ENCODE data around the gene CIRBP.

Gene CIRBP

DNA sequence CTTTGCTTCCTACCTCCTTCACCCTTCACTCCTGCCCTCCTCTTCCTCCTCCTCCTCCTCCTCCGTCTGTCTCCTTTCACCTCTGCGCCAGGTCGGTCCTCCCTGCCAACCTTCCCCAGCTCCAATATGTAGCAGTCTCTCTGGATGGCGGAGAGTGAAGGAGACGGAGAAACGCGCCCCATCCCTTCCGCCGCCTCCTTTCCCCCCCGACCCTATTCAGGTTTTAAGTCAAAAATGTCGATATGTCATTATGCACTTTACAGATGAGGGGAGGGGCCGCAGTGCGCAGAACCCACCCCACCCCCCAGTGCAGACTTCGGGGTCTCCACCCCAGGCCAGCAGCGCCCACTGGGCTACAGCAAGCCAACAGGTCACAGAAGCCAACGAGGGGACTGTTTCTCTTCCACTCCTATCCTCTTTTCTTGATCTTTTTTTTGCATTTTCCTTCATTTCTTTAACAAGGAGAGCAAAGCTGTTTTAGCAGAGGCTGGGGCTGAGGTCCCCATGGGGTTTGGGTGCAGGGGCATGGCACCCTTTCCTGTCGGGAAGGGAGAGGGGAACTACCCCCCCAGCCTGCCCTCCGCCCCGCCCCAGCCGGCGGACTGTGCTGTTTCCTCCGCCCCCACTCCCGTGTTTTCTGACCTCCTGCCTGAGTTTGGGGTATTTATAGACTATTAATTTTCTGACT lies 11.5 kb upstream of the CIRBP start:
- DNase-seq, result no peak

DNA sequence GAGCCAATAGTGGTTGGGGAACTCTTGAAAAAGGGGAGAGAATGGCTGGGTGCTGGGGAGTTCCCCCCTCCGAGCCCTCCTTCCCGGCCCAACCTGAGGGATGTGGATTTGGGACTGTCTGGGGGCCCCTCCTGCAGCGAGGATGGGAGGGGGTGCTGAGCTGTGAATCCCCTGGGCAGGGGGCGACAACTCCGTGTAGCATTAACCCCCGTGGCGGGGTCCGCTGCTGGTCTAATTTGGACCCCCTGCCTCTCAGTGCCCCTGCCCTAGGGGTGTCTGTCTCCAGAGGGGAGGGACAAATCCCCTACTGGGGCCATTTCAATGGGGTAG lies 11.0 kb upstream of the CIRBP start:
- DNase-seq, result no peak

DNA sequence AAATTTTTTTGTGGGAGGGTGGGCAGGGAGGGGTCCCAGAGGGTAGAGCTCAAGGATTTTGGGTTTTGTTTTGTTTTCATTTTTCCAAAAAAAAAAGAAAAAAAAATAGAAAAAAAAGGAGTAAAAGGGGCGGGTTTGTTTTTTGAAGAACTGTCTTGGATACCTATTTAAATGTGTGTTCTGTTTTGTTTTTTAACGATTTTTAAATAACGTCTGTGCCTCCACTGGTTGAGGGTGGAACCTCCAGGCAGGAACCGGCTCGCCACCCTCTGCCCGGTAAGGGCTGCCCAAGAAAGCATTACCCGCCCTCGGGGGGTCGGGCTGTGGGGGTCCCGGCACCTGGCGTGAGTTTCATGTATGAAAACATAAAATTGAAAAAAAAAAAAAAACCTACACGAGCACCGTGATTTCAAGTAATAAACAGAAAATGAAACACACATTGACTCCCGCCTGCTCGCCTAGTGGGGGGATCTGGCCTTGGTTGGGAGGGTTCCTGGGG lies 10.4 kb upstream of the CIRBP start:
- no peak for DNase-seq

DNA sequence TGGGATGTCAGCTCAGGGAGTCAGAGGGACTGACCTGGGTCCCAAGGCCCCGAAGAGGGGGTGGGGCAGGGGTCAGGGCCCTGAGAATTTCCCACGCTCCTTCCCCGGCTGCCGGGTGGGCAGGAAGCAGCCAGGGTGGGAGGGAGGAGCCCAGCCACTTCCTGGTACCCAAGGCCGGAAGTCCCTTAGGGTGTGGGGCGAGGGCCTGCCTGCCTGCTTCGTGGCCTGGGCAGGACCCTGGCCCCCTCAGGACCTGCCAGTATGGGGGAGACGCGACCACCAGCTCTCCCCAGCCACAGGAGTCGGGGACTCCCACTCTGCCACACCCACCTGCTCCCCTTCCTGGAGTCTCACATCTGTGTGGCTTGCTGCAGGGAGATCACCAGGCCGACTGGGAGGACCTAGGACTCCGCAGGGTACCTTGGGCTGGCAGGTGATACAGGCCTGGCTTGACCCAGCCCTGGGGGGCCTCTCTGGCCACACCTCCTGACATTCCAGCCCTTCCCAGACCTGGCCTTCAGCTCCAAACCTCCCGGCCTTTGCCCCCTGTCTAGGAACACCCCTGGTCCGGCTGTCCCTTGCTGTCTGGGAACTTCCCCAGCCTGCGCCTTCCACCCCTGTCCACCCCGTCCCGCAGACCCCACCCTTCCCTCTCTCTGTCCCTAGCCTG lies 9.8 kb upstream of the CIRBP start:
- no peak for DNase-seq

DNA sequence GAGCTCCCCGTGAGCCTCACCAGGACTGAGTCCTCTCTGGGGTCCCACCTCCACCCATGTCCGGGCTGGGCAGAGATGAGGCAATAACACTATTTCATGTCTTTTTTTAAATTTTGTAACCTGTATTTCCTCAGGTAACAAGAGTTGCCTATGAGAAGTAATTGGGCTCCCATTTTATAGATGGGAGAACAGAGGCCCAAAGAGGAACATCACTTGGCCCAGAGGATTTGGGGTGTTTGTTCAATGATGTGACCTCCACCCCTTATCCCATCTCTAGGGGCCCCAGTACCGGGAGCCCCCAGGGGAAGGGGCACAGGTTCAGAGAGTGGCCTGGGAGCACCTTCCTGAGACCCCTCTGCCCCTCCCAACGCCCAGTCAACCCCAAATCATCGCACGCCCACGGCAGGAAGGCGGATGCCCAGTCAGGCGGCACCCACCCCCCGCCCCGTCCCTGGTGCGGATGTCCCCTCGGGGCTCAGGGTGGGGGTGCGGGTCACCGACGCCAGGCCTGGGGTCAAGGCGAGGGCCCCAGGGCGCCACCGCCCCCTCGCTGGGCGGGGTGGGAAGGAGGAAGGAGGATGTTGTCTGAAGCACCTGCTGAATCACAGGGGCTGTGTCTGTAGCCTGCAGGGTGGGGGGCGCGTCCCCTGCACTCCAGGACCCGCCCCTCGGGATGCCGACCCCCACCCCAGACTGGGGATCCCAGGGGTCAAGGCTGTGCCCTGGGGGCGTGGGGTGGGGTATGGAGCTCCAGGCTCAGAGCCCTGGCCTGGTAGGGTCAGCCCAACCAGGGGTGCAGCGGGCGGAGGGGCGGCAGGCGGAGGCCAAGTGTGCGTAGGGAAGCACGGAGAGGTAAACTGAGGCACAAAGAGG lies 9.0 kb upstream of the CIRBP start:
- DNase-seq, result no peak

DNA sequence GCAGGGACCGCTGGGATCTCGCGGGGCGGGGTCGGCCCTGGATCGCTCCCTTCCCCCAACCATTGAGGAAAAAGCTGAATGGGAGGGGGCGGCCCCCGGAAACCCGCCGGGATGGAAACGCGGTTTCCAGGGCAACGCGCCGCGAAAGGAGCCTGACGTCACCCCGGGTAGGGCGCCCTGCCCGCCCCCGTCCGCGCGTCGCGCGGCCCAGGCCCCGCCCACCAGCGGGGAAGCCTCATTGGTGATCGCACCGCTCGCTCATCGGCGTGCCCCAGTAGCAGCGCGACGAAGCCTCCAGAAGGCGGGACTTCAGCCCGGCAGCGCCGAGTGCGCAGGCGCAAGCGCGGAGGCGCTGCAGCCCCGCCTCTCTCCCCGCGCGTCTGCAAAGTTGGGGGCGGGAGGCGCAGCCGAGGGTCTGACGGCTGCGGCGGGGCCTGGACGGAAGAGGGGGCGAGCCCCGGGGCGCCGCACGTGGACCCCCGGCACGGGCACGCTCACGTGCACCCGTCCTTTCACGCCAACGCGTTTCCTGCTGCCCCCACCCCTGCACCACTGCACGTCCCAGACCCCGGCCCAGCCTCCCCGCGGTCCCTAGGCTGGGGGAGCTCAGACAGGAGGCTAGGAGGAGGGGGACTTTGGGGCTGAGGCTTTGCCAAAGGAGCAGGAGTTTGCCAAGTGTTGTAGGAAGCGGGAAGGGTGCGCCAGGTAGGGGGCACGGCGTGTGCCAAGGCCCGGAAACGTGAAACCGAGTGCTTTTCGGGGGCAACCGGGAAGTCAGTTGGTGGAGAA lies 8.2 kb upstream of the CIRBP start:
- DNase-seq, result peak; percentile 97

DNA sequence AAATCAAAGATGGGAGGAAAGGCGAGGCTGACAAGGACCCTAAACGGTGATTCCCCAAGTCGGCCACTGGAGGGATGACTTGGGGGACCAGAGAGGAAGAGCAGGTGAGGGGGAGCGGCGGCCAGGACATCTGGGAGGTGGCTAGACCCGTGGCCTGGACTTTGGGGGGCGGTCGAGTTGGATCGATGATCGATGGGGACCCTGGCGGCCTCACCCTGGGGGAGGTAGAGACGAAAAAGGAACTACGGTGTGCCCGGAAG lies 7.7 kb upstream of the CIRBP start:
- DNase-seq, result no peak

DNA sequence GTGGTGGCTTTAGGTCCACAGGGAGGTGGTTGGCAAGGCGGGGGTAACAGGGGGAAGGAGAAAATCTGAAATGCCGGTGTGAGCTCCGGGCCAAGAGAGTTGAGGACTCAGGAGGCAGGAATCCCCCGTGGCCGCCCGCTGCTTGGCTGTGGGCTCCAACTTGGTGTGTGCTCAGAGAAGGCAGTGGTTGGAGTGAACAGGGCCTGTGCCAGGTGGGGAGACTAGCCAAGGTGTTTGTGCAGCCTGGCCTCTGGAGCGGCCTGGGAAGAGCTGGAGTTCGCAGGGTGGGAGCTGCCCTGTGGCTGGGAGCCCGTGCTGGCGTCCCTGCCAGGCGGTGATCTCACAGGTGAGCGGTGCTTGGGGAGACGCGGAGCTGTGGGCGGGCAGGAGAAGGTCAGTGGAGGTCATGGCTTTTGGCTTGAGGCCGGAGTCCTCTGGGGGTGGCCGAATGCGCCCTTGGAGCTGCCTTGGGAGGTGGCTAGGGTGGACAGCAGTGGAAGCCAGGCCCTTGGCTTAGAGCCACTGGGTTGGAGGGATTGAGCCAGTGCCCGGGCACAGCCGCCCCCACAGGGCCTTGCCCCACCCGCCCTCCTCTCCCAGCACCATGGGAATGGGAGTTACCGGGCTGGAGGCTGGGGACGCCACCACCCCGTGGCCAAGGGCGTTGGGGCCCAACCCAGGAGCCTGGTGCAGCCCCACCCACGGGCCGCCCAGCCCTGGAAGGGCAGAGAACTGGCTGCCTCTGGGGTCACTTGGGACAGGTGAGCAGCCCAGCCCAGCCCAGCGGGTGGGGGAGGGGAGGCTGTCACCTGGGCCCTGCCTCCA lies 7.1 kb upstream of the CIRBP start:
- no peak for DNase-seq

DNA sequence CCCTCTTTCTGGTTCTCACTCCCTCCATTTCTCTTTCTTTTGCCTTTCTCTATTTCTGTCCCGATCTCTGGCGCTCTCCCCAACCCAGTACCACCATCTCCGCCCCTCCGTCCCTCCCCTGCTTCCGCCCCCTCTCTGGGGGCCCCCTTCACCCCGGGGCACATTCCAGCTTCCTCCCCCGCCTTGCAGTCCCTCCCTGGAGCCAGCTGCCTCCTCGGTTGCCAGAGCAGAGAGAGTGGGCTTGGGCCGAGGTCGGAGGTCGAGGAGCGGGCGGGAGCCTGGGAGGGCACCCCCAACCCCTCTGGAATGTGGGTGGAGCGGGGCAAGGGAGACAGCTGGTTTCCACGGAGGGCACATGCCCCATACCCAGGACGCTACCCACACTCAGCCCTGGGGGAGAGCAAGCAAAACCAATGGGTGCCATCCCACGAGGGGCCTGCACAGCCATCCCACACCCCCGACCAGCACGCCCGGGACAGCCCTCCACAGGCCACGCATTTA lies 6.5 kb upstream of the CIRBP start:
- no peak for DNase-seq

DNA sequence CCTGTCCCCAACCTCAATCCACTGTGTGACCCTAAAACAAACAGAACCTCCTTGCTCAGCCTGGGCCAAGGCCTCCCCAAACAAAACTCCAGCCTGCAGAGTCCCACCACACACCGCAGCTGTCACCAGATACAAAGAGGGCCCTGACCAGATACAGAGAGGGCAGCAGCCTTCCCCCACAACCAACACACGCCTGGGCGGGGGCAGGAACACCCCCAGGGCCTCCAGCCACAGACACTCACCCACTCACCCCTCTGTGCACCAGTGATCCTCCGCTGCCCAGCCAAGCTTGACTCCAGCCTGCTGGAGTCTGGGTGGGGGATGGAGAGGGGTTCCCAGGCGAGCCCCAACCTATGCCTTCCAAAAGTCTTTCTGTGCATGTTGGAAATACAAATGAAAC lies 5.9 kb upstream of the CIRBP start:
- DNase-seq, result no peak

DNA sequence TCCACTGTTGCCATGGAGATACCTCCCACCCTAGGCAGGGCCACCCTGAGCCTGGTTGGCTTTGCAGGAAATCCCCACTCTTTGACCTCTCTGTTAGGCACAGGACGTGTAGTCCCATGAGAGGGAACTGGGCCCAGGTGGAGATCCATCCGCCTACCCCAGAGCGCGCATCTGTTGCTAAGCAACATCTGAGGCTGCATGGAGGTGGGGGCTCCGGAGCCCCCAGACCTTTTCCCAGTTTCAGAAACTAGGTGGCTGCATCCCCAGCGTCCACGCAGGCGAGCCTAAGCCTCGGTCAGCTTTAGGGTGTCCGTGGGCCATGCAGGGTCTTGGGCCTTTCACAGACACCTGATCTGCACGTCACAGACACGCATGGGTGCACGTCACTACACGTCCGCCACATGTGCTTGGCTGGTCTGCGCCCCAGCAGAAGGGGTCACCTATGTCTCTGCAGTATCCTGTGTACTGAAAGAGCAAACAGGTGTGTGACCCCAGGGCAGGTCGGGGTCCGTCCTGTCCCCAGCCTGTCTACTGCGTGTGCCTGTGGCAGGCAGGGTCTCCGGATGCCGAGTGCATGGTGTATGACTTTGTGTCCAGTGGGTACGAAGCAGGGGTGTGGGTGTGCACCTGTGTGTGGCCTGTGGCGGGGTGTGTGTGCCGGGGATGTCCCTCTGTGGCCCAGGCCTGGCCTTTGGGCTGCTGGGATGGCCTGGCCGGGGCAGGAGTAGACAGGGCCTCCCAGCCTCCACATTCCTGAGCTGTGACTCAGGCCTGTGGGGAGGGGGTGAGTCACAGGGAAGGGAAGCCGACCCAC lies 4.1 kb upstream of the CIRBP start:
- no peak for DNase-seq

DNA sequence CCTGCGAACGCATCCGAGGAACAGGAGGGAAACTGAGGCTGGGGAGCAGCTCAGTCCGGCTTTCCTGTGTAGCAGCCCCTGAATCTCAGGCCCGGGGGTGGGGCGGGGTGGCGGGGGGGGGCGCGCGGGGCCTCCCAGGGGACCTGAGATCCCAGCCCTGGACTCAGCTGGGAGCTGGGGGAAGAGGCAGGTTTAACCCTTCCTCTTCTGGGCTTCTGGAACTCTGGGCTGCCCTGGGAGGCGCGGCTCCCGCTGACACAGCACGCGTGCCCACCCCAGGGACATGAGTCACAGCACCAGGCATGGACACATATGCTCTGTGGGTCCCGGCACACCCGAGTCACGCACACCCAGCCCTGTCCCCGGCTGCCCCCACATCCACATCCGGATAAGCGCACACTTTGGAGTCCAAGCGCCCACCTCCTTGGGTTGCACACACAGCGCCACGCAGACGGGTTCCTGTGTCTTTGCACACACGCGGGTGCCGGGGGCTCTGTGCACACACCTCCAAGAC lies 3.5 kb upstream of the CIRBP start:
- DNase-seq, result no peak

DNA sequence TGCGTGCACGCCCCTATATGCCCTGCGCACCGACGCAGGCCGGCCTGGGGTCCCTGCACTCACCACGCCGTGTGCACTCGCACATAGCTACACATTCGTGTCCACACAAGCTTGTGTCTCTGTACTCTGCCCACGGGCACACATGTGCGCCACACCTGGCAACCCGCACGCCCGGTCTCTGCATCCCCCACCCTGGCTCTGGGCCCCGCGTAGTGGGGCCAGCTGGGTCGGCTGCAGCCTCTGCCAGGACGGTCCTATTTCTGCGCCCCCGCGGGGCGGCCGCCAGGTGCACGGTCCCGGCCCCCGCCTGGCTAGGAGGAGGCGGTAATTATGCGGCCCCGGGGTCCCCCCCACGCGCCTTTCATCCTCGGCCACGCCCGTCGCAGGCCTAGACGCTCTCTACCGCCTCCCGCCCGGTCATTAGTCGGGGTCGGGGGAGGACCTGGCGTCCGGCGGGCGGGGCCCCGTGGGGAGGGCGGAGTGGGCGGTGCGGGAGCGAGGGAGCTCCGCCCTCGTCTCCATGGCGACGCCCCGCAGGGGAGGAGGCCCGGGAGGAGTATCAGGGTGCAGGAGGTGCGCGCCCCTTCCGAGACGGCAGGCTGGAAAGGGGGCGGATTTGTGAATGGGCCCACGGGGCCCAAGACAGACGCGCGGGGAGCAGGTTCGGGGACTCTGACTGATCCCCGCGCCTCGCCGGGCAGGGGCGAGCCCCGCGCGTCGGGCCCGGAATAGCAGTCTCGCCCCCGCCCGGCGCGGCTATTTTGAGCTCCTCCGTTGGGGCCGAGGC lies 2.8 kb upstream of the CIRBP start:
- peak; percentile 73 for DNase-seq

DNA sequence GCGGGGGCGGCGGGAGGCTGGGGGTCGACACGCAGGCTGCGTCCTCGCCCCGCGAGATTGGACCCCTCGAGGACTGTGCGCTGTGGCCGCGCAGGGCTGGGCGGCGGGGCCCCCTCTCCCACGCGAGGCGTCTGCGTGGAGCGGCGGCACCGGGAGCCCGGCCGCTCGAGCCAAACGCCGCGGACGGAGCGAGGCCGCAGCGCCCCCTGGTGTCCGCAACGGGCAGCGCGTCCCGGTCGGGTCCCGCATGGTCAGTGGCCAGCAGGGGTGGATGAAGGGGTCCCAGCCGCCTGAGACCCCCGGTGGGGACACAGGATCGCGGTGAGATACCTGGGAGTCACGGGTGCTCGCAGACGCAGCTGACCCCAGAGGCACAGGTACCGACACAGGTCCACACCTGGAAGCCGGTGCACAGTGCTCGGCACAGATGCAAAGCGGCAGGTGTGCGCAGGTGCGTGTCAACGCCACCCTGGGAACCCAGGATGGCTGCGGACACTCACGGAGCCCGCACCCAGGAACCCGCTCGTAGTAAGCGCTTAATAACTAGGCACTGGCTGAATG lies 2.1 kb upstream of the CIRBP start:
- peak; percentile 50 for DNase-seq

DNA sequence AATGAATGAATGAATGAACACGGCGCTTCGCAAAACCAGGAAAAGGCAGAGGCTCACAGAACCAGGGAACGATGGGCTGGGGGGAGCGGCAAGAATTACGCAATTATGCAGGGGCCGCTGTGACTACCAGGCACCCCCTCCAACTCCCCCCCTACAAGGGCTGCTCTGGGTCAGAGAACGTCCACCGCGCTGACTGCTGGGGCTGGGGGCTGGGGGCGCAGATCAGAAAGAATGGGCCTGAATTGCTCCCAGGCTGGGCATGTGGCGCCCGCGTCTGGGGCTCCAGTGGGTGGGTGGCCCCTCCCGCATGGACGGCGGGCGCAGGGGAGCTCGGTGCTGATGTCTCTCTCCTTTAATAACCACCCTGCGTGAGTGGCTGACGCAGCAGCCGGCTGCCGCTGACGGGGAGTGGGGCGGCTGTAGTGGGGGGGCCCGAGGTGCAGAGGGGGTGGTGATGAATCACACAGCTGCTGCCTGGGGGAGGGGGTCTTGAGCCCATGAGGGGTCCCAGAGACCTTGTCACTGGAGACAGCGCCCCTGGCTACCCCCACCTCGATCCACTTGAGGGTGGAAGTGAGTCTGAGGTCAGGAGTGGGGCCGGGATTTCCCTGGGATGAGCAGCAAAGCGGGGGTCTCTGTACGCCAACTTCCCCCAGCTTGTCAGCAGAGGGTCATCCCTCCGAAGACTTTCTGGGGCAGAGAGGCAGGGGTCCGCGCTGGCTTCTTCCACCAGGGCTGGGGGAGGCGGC lies 1.5 kb upstream of the CIRBP start:
- DNase-seq, result peak; percentile 38

DNA sequence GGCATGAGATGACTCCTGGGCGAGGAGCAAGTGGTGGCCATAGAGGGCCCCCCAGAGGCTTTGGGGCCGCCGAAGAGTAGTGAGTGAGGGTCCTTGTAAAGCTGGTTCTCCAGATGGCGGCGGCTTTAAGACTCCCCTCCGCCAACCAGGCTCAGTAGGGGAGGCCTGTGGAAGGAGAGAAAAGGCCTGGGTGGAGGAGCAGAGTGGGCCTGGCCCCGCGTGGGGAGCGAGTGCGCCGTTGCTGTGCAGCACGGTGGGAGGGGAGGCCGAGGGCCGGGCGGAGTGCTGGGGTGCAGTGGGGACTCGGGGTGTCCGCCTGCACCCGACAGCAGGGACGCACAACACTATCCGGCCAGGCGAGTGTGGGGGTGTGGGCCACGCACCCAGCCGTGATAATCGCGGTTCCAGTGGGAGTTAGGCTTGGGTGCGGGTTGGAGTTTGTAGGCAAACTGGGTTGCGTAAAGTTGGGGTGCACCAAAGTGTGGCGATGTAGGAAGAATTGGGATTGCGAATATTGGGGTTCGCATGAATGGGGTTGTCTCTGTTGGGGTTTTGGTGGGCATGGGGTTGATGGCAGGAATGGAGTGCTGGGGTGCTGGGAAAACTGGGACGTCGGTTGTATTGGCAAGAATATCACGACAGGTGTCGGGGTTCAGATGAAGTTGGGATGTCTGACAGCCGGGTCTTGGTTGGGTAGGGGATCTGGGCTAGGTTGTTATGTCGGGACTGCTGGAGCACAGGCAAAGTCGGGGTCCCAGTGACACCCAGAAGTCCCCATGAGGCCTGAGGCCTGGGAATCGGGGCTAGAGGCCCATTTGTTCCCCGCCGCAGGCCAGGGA lies 687 bp upstream of the CIRBP start:
- no peak for DNase-seq

DNA sequence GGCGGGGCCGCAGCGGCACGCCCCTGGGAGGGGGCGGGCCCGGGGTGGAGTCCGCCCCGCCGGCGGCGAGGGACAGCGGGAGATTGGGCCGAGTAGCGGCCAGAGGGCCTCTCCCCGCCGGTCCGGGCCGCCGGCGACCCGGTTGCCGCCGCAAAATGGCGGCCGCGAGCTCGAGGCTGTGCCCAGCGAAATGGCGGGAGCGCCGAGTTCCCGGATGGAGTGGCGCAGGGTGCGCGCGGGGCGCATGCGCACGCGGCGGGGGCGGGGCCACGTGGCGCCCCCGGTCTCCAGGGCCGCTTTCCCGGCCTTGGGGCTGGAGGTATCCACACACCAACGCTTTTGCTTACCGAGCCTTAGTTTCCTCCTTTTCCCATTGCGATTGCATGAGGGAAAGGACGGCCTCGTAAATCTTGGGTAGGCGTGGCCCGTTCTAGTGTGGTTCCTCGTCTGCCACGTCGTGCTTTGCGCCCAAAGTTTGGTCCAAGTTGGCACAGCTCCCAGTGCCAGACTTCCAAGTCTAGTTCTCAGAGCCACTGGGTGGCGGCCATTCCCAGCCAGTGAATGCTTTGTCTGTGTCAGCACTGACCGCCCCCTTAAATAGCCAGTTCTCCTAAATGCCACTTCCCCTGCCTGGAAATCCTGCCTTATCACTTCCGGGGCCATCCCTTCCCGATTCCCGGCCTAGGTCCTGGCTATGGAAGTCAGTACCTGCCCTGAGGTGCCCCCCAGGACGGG lies 513 bp downstream of the CIRBP start:
- DNase-seq, result peak; percentile 89
